Measurements from ENCODE around the gene GRB14.
"Not testable (repeated sequence)": the region's sequence is repeated elsewhere in the genome, so short reads cannot be mapped to it uniquely, and the experiment has no call there.

GRB14 gene

DNA sequence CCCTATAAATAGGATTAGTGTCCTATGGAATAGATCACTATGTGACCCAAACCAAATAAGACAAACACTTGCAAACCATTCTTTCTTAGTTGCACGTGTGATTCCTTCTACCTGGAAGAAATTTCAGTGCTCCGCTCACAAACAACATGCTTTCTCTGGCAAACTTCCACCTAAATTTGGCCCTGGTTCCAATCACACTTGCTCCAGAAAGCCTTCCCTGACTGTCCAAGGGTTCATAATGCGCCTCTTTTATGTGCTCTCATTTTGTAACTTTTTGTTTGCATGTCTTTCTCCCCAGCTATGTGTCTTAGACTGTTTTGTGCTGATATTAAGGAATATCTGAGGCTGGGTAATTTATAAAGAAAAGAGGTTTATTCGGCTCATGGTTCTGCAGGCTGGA, 69.8 kb downstream of the GRB14 start:
- DNase-seq = no peak

DNA sequence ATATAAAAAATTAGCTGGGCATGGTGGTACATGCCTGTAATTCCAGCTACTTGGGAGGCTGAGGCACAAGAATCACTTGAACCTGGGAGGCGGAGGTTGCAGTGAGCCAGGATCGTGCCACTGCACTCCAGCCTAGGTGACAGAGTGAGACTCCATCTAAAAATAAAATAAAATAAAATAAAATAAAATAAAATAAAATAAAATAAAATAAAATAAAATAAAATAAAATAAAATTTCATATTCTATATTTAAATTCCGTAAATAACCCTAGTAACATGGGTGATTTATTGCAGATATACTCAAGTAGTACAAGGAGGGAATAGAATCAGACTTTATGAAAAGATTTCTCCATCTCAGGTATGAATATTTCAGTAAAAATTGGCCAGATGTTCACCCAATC, 71.6 kb downstream of the GRB14 start:
- not testable (repeated sequence) for DNase-seq

DNA sequence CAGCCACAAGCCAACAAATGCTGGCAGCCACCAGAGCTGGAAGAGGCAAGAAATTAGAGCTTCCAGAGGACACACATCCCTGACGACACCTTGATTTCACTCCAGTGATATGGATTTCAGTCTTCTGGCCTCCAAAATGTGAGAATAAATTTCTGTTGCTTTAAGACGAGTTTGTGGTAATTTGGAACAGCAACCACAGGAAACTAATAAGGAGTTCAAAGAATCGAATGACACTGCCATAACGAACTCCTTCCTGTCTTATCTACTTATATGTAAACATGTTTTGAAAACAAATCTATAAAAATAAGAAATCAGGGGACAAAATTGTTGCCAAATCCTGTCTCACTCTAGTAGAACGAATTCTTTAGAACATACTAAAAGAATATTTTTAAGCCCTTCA, 75.8 kb downstream of the GRB14 start:
- no peak for DNase-seq

DNA sequence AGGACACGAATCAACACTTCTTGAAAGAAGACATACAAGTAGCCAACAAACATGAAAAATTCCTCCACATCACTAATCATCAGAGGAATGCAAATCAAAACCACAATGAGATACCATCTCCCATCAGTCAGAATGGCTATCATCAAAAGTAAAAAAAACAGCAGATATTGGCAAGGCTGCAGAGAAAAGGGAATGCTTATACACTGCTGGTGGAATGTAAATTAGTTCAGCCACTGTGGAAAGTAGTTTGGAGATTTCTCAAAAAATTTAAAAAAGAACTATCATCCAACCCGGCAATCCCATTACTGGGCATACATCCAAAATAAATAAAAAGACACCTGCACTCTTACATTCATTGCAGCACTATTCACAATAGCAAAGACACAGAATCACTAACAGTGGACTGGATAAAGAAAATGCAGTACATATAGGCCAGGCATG, 78.7 kb downstream of the GRB14 start:
- DNase-seq = no peak

DNA sequence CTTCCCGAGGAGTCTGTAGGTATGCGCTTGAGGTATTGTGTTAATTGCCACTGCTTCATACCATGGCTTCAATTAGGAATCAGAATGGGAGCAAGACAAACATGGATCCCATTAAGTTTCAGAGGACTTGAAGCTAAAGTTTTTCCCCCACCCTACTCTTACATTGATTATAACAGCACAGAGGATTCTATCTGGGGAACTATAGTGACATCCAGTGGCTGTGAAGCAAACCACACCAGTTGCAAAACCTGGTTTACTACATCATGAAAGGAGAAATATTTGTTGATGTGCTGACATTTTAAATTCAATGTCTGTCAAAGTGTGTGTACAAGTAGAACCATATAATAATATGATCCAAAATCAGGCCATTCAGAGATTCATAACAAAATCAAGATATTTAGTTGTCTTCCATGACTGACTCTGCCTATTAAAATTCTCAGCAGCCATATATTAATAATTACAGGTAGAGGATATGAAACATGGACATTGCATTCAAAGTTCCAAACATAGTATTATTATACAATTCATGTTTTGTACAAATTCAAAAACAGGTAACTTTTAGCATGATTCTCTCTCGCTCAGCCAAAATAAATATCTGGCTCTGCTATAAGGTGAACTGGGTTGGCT, 82.9 kb downstream of the GRB14 start:
- DNase-seq = no peak

DNA sequence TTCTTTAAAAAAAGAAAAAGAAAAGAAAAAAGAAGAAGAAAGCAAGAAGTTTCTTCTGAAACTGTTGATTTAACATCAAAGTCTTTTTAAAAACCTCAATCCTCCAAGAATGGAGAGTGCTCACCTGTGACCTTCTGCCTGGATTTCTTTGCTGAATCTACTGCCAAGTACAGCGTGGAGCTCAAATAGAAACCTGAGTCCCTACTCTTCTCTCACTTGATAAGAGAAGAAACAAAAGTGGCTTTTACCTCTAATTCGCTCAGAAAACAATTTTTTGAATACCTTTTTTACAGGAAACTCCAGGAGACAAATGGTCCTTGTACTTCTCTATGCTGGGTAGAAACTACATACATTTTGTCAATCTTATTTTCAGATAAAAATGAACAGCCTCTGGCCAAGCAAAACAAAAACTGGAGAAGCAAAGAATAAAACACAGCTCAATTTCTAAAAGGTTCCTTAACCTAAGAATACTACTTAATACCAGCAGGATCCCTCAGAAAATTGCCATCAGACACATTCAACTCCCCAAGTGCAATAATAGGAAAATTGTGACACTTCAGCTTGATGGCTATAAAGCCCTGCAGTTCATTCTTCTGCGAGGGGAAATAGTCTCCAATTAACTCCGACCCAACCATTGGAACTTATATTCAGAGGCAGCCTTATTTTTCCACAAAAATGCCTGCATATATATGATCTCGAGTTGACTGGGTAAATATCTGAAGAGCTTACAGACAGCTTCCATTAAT, 85.8 kb downstream of the GRB14 start:
- DNase-seq = no peak

DNA sequence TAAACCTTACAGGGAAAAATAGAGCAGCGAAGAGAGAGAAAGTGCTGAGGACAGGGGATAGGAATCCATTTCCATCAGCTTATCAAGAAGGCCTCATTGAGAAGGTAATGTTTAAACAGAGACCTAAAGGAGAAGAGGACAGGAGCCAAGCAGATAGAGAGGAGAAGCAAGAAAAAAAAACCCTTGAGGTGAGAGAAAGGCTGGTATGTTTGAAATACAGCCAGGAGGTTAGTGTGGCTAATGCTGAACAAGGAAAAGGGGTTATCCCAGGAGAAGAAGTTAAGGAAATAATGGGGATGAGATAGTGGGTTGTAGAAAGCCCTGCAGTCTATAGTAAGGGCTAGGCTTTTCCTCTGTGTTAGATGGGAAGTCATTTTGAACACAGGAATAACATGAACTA, 90.8 kb downstream of the GRB14 start:
- DNase-seq = no peak

DNA sequence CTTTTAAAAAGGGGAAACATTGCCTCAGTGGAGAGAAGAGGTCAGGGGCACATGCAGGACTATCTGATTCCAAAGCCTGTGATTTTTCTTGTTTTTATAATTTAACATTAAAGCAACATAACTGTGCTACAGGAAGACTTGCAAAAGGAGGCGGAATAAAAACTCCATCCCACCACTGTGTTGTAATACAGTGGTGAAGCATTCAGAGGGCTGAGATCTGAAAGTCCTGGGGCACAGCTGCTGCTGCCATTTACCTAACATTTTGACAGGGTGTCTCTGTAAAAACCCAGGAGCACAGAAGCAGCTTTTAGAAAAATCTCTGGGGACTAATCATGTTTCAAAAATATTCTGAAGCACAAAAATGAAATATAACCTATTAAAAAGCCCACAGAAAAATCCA, 97.6 kb downstream of the GRB14 start:
- no peak for DNase-seq

DNA sequence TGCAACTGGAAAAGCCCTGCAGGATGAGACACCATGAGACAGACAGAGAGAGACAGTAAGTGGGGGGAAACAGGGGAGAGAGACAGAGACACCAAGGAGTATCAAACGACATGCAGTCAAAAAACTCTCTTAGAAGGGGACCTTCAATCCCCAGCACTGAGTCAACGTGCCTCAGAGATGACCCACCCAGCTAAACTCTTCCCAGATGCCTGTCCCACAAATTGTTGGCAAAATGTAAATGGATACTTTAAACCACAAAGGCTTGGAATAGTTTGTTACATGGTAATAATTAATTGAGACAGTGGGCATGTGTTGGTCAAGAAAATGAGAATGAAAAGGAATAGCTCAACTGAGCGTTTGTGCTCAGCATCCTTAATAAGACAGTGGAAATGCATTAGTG, 98.3 kb downstream of the GRB14 start:
- DNase-seq = no peak

DNA sequence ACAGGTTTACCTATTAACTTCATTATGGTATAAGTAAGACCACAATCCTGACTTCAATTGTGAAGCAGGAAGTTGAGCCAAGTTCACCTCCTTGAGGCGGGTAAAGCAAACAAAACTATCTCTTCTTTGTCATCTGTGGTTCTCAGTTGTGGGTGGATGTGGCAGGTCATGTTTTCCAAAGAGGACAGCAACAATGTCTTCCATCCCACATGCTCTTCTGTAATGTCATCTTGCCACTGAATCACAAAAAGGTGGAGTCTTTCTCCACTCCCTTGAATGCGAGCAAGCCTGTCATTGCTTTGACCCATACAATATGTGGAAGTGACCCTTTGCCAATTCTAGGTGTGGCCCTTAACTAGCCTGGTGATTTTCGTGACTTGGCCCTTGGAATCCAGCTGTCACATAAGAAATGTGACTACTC, 98.7 kb downstream of the GRB14 start:
- DNase-seq = no peak

DNA sequence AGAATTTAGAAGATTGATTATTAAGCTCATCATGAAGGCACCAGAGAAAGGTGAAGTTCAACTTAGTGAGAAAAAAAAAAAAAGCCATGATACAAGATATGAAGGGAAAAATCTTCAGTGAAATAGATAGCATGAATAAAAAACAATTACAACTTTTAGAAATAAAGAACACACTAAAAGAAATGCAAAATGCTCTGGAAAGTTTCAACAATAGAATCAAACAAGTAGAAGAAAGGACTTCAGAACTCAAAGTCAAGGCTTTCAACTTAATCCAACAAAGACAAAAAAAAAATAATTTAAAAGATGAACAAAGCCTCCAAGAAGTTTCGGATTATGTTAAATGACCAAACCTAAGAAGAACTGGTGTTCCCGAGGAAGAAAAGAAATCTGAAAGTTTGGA, 105.5 kb downstream of the GRB14 start:
- DNase-seq = no peak

DNA sequence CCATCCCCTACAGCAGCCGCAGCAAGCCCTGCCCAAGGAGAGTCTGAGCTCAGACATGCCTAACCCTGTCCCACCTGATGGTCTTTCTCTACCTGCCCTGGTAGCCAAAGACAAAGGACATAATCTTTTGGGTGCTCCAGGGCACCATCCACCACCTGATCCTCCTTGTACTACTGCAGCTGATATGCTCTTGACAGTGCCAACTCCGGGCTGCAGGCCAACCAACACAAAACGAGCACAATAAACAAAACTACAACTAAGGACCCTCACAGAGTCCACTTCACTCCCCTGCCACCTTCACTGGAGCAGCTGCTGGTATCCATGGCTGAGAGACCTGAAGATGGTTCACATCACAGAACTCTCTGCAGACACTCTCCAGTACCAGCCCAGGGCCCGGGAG, 106.3 kb downstream of the GRB14 start:
- no peak for DNase-seq

DNA sequence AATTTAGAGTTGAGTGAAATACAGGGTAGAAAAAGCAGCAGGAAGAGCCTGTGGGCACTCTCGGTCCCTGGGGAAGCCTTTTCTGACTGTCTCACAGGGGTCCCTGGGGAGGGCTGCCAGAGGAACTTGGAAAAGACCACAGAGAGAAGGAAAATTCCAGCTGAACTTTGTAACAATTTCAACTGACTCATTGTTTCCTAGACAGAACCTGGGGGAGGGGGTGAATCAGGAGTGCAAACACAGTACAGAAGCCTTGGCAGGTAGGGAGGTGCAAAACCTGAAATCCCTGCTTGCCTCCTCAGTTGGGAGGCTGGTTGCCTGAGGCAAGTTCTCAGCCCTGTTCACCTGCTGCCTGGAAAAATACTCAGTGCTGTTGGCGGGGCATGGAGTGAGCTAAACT, 106.8 kb downstream of the GRB14 start:
- no peak for DNase-seq

DNA sequence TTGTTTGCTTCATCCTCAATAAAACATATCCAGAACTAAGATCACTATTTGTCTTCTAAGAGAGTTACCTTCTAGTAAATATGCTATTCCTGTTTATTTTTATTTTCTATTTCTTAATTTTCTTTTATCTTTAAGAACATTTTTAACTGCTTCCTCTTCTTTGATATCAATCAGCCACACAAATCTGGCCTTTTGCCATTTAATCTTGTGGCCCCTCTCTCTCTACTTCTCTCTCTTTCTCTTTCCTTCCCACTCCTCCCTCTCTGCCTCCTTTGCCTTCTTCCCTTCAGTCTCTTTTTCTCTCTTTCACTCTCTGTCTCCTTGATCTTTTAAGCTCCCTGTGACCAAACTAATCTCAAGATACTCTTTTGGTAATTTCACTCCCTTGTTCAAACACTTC, 108.4 kb downstream of the GRB14 start:
- no peak for DNase-seq

DNA sequence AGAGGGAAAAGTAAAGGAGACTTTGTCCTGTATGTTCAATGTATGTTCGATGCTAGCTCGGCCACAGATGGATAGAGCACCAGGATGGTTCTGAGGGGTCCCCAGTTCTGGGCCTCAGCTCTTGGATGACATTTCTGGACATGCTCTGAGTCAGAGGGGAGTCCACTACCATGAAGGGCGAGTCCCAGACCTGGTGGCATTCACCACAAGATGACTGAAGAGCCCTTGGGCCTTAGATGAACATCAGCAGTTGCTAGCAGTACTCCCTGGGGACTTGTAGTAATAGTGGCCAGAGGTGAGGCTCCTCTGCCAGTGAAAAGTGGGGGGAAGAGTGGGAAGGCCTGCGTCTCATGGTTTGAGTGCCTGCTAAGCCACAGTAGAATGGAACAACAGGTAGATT, 109.5 kb downstream of the GRB14 start:
- no peak for DNase-seq

DNA sequence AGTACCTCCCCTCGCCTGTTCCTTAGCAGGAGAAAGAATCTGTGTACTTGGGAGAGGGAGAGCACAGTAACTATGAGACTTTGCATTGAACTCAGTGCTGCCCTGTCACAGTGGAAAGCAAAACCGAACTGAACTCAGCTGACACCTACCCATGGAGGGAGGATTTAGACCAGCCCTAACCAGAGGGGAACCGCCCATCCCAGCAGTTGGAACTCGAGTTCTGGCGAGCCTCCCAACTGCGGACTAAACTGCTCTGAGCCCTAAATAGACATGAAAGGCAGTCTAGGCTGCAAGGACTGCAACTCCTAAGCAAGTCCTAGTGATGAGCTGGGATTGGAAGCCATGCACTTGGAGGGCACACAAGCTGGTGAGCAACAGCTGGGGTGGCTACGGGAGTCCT, 110.4 kb downstream of the GRB14 start:
- DNase-seq = no peak

DNA sequence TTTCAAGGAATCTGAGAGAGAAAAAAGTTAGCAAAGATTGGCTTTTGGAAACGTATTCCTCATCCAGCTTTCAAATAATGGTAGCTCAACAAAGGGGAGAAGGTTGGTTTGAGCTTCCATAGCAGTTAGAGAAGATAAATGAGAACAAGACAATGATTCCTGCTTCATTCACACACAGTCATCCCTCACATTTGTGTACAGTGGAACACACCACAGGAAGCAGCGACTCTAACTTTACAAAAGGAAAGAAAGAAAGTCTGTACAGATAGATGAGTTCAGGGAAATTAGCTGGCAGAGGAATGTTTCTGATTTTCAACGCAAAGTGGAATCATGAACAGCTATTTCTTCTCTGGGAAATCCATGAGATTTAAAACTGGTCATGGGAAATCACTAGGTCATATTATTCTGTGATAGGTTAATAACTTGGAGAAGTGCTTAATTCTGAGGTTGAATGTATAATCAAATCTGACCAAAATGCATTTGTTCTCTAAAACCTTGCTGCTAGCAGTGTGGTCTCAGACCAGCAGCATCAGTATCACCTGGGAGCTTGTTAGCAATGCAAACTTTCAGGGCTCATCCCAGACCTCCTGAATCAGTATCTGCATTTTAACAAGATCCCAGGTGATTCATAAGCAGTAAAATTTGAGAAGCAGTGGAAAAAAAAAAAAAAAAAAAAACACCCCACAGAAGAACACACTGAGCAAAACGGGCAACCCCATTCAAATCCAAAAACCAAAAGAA, 112.0 kb downstream of the GRB14 start:
- DNase-seq = no peak

DNA sequence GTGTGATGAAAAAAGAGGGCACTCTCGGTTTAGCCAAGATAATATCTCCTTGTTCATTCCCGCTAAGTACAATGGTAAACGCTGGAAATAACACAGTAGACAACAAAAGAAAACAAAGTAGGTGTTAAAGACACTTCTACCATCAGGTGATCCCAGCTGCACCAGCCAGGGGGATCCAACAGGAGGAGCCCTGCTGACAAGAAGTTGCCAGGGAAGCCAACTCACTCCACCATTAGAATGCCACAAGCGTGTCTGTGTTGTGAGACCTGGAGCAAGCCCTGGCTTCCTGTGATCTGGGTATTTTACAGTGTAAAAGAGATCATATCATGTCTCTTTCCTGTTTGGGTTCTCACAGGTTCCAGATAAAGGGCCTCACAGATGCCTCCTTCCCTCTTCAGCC, 117.0 kb downstream of the GRB14 start:
- no peak for DNase-seq

DNA sequence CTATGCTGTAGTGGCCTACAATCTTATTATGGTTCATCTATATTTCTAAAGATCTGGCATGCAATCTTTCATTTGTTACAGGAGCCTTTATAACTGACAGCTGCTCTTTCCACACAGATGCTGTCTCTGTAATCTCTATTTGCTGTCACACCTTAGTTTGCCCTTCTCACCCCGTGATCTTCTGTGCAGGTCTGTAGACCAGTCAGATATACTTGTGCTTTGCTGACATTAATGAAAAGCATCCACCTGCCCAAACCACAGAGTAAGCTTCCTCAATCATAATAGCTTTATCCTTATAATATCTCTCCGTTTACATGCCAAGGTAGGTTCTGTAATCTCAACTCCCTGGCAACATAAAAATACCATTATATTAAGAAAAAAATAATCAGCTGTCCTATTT, 122.4 kb downstream of the GRB14 start:
- DNase-seq = no peak

DNA sequence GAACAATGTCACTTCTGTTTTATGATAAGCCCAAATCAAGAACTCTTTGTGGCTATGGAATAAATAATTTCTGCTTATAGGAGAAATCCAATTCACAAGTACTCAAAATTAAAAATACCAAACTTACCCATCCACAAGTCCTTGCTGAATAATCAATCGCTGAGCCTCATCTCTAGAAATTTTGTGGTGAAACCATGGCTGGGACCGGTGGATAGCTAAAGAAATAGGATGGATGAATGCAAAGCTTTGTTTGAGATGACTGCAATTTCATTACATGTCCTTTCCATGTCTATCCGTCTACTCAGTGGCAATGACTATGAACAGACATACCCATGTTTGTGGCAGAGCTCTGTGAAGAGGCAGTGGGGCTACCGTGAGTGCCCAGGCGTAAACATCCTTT, 124.4 kb downstream of the GRB14 start:
- DNase-seq = no peak

DNA sequence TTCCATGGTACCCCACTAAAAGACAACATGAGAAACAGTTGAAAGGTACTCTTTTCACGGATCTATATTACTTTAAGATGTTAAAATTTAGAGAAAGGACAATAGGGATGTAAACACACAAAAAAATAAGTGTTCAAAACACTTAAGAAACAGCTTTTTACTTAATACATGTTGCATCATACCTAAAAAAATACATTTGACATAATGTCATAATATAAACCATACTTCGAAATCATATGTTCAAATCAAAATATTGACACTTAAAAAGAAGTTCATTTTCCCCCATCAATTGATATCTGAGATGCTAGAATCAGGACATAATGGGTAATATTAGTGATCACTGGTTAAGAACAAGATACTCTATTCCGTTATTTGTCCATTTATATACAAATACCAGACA, 124.9 kb downstream of the GRB14 start:
- no peak for DNase-seq

DNA sequence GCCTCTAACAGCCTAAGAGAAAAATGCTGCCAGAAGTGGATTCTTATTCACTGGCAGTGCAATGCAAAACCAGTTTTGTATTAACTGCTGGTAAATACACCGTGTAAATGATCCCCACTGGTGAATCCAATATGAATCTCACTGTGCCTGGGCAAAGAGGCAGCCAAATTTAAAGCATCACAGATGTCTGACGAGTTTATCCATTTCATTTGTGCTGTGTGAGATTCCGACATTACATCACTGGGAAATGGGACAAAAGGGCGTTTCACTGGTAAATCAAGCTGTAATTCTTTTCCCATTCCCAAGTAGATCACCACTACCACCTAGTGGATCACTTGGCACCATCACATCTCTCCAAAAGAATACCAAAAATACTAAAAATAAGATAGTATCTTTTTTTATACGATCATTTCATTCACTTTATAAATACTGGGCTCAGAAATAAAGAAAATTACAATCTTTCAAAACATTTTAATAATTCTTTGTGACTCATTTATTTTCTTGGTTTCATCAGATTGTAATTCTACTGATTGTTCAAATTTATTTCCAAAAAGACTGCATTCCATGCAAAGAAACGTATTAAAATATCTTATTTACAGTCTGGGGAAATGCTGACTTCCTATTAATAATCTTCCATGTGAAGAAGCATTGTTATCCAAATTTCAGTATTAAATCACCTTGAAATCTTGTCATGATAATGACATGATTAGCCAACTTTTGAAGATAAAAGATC, 125.6 kb downstream of the GRB14 start:
- DNase-seq = no peak

DNA sequence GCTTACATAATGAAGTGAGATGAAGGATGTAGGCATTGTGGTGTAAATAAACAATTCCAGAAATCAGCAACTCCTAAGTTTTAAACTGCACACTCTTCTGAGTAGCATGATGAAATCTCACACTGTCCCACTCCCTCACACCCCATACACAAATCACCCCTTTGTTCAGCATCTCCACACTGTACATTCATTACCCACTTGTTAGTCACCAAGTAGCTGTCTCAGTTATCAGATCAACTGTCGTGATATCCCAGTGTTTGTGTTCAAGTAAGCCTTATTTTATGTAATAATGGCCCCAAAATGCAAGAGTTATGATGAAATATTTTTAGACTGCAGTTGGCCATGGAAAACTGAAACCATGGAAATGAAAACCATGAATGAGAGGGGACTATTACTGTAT, 135.7 kb downstream of the GRB14 start:
- no peak for DNase-seq

DNA sequence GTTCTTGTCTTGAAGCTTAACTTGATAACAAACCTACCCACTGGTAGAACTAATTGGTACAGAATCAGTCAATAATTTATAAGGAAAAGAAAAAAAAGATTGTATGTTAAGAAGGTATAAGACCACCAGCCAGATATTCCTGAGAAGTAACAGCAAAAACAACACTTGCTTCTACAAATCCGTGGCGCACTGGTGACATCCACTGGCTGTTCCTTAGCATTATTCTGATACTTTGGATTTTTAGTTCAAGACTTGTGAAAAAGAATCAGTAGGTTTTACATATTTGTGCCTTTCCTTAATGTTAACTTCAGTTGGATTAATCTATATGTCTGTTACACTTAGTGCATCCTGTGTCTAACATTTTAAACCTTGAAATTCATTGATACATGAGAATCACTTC, 141.8 kb downstream of the GRB14 start:
- DNase-seq = no peak

Measured in CD4-positive, alpha-beta T cell treated with Interleukin-17A for 1 hour (primary cell).